ENCODE measurements around the gene CDC42EP5. TPM values are rescaled to one million over a fixed set of nuclear protein-coding genes. Genes with fewer than 3 reads are reported as not detected.
A peak's percentile ranks its signal among the peaks of the same experiment; 100 is the strongest.

CDC42EP5 gene
- total and polyA plus RNA-seq, 12 donors: 0.44 to 36.0 (median 15.7) TPM

- H3K27ac ChIP-seq: peak overlapping the region; percentile 91 to 99 (median 95)
- WGBS, 4 donors: 74 to 100% (median 76%) methylated on average over 3 to 15 of the region's 15 CpGs
- H3K9me3 ChIP-seq (replicated peaks in 1 of 3): no peaks in the 10 kb centered on the region
- peak in 4 of 7 donors; percentile 22 to 39 (median 38) for DNase-seq
- H3K27me3 ChIP-seq: no peaks in the 10 kb centered on the region
- TF ChIP-seq CTCF (IDR thresholded peaks at IDR 0.05): no peak
- peak overlapping the region in 1 of 4 donors; percentile 67 for H3K4me3 ChIP-seq
- intact Hi-C loops (cut with DNase I): no loop called here
- peaks cover 16 to 27% of the 10 kb centered on the region in 2 donors for H3K4me1 ChIP-seq (replicated peaks in 1 of 2)
- H3K36me3 ChIP-seq (replicated peaks in 1 of 2): peaks cover 0 to 53% of the 10 kb centered on the region in 2 donors
Observed at GRCh38 chr19:54462047-54462654, 10.9 kb downstream of the CDC42EP5 start.

GRCh38 chr19:54461613-54462012, 11.5 kb downstream of the CDC42EP5 start:
- no peak overlapping the region for H3K4me3 ChIP-seq
- intact Hi-C loops (cut with DNase I): no loop called here
- H3K36me3 ChIP-seq (replicated peaks in 1 of 2): peaks cover 0 to 59% of the 10 kb centered on the region in 2 donors
- 51 to 68% (median 62%) methylated on average over 3 of the region's 3 CpGs for WGBS, 4 donors
- no peaks in the 10 kb centered on the region for H3K9me3 ChIP-seq (replicated peaks in 1 of 3)
- H3K4me1 ChIP-seq (replicated peaks in 1 of 2): peaks cover 16 to 27% of the 10 kb centered on the region in 2 donors
- peak overlapping the region in 3 of 5 donors; percentile 94 to 99 (median 98) for H3K27ac ChIP-seq
- TF ChIP-seq POLR2A (IDR thresholded peaks at IDR 0.05): no peak
- TF ChIP-seq CTCF (IDR thresholded peaks at IDR 0.05): no peak
- H3K27me3 ChIP-seq: no peaks in the 10 kb centered on the region
- no peak for DNase-seq

GRCh38 chr19:54461210-54461609, 11.9 kb downstream of the CDC42EP5 start:
- peaks cover 0 to 63% of the 10 kb centered on the region in 2 donors for H3K36me3 ChIP-seq (replicated peaks in 1 of 2)
- no peaks in the 10 kb centered on the region for H3K9me3 ChIP-seq (replicated peaks in 1 of 3)
- H3K27ac ChIP-seq: peak overlapping the region in 2 of 5 donors; percentile 2 to 8
- H3K27me3 ChIP-seq: no peaks in the 10 kb centered on the region
- TF ChIP-seq CTCF (IDR thresholded peaks at IDR 0.05) (no peak), POLR2A (IDR thresholded peaks at IDR 0.05) (no peak)
- DNase-seq: peak in 3 of 7 donors; percentile 31 to 39 (median 36)
- WGBS, 4 donors: 77 to 82% (median 80%) methylated on average over 17 to 27 of the region's 27 CpGs
- peaks cover 16 to 27% of the 10 kb centered on the region in 2 donors for H3K4me1 ChIP-seq (replicated peaks in 1 of 2)
- no peak overlapping the region for H3K4me3 ChIP-seq
- intact Hi-C loops (cut with DNase I): no loop called here

GRCh38 chr19:54460230-54461005, 12.7 kb downstream of the CDC42EP5 start:
- peak in 2 of 7 donors; percentile 23 to 27 for DNase-seq
- no peak for TF ChIP-seq POLR2A (IDR thresholded peaks at IDR 0.05)
- TF ChIP-seq CTCF (IDR thresholded peaks at IDR 0.05): no peak
- H3K4me3 ChIP-seq: no peak overlapping the region
- intact Hi-C loops (cut with DNase I): no loop called here
- no peaks in the 10 kb centered on the region for H3K27me3 ChIP-seq
- no peaks in the 10 kb centered on the region for H3K9me3 ChIP-seq (replicated peaks in 1 of 3)
- H3K36me3 ChIP-seq (replicated peaks in 1 of 2): peaks cover 0 to 71% of the 10 kb centered on the region in 2 donors
- H3K27ac ChIP-seq: peak overlapping the region in 2 of 5 donors; percentile 52 to 73
- 80 to 83% (median 81%) methylated on average over 10 to 39 of the region's 39 CpGs for WGBS, 4 donors
- H3K4me1 ChIP-seq (replicated peaks in 1 of 2): peaks cover 16 to 27% of the 10 kb centered on the region in 2 donors

Data from adrenal gland (tissue), 12 donors.